ENCODE measurements around the gene ARG1. TPM values are rescaled to one million over a fixed set of nuclear protein-coding genes. Genes with fewer than 3 reads are reported as not detected.

Gene ARG1
- total RNA-seq, 2 experiments from 2014 or later: not detected

DNA sequence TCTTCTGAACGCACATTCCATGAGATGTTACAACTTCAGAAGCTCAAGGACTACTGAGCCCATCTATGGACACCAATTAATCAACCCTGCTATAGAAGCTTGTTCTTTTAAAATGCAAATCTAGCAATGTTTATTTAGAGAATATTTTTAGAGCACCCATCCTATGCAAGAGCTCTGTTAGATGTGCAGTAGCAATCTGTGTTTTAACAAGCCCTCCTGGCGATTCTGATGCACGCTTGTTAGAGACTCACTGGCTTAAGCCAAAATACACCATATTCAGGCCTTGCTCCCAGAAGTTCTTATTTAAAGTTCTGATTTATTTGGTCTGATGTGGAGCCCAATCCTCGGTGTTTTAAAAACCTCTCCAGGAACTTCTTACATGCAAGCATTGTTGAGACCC, 21.1 kb upstream of the ARG1 start:
- no peak overlapping the region for H3K4me2 ChIP-seq (ENCODE audit: low read length)
- no peak overlapping the region for H3K27ac ChIP-seq (ENCODE audit: low read depth, low read length, poor library complexity, severe bottlenecking)
- no peaks in the 10 kb centered on the region for H3K9me3 ChIP-seq (ENCODE audit: low read length)
- no peaks in the 10 kb centered on the region for H3K36me3 ChIP-seq (ENCODE audit: insufficient read depth, low read length)
- ChIA-PET CTCF (ENCODE audit: unreplicated experiment) (no interaction called here), POLR2A (interaction anchor here (1.1 kb wide), 1 partner anchor 660 kb away, joined by 3 read pairs; no protein-coding TSS in a partner anchor)
- no TSS peak for BruUV-seq (replicated peaks)
- H4K20me1 ChIP-seq (ENCODE audit: insufficient read depth, low read length): no peaks in the 10 kb centered on the region
- intact Hi-C loops (cut with micrococcal nuclease; ENCODE audit: unreplicated experiment): no loop called here
- no peaks in the 10 kb centered on the region for H3K9me2 ChIP-seq (ENCODE audit: insufficient read depth, low read length)
- H3K4me1 ChIP-seq (ENCODE audit: insufficient read depth, low read length, poor library complexity, severe bottlenecking): no peaks in the 10 kb centered on the region
- no peak for DNase-seq (ENCODE audit: low spot score)
- no peaks in the 10 kb centered on the region for H3K79me2 ChIP-seq (ENCODE audit: insufficient read depth, low read depth, low read length)
- no peak for TF ChIP-seq EZH2phosphoT487 (IDR thresholded peaks at IDR 0.05; ENCODE audit: borderline replicate concordance, low read depth, low read length)
- no peak for TF ChIP-seq CTCF (conservative IDR thresholded peaks at IDR 0.05; ENCODE audit: low read length)
- H2AFZ ChIP-seq (ENCODE audit: low read length): no peak overlapping the region
- no peak overlapping the region for H3K4me3 ChIP-seq (ENCODE audit: low read depth, low read length, poor library complexity, severe bottlenecking)

- Histone ChIP-seq H3K79me2 (ENCODE audit: insufficient read depth, low read depth, low read length) (no peaks in the 10 kb centered on the region), H3K4me1 (ENCODE audit: insufficient read depth, low read length, poor library complexity, severe bottlenecking) (no peaks in the 10 kb centered on the region), H3K4me2 (ENCODE audit: low read length) (no peak overlapping the region), H3K27ac (ENCODE audit: low read depth, low read length, poor library complexity, severe bottlenecking) (no peak overlapping the region), H3K9me3 (ENCODE audit: low read length) (no peaks in the 10 kb centered on the region), H3K9me2 (ENCODE audit: insufficient read depth, low read length) (no peaks in the 10 kb centered on the region), H3K4me3 (ENCODE audit: low read depth, low read length, poor library complexity, severe bottlenecking) (no peak overlapping the region), H2AFZ (ENCODE audit: low read length) (no peak overlapping the region), H4K20me1 (ENCODE audit: insufficient read depth, low read length) (no peaks in the 10 kb centered on the region), H3K36me3 (ENCODE audit: insufficient read depth, low read length) (no peaks in the 10 kb centered on the region)
- CTCF ChIA-PET (ENCODE audit: unreplicated experiment): no interaction called here
- POLR2A ChIA-PET: interaction anchor here (1.1 kb wide), 1 partner anchor 661 kb away, joined by 3 read pairs; no protein-coding TSS in a partner anchor
- intact Hi-C loops (cut with micrococcal nuclease; ENCODE audit: unreplicated experiment): no loop called here
- no TSS peak for BruUV-seq (replicated peaks)
- no peak for DNase-seq (ENCODE audit: low spot score)
- TF ChIP-seq EZH2phosphoT487 (IDR thresholded peaks at IDR 0.05; ENCODE audit: borderline replicate concordance, low read depth, low read length) (no peak), CTCF (conservative IDR thresholded peaks at IDR 0.05; ENCODE audit: low read length) (no peak)
These were observed 20.5 kb upstream of the ARG1 start for GRCh38 chr6:131552572-131552971.

DNA sequence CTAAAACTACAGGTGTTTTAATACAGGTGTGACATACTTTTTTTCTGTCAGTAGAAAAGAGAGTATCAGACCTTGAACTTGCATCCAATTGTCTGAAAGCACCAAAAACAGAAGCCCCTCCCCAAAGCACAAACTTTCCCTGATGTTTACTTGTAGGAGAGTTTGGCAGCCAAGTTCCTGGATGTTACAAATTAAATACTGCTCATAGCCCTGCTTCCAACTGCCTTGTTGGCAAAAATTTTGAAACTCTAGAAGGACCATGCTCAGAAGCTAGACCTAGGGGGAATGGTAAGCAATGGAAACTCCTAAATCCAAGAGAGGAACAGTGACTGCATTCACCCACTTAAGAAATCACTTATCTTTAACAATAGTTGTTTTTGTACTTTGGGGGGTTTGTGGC, 17.0 kb upstream of the ARG1 start:
- TF ChIP-seq EZH2phosphoT487 (IDR thresholded peaks at IDR 0.05; ENCODE audit: borderline replicate concordance, low read depth, low read length) (no peak), CTCF (conservative IDR thresholded peaks at IDR 0.05; ENCODE audit: low read length) (no peak)
- POLR2A ChIA-PET: no interaction called here
- H3K4me1 ChIP-seq (ENCODE audit: insufficient read depth, low read length, poor library complexity, severe bottlenecking): no peaks in the 10 kb centered on the region
- H3K79me2 ChIP-seq (ENCODE audit: insufficient read depth, low read depth, low read length): no peaks in the 10 kb centered on the region
- H4K20me1 ChIP-seq (ENCODE audit: insufficient read depth, low read length): no peaks in the 10 kb centered on the region
- H3K9me2 ChIP-seq (ENCODE audit: insufficient read depth, low read length): no peaks in the 10 kb centered on the region
- no peak overlapping the region for H3K27ac ChIP-seq (ENCODE audit: low read depth, low read length, poor library complexity, severe bottlenecking)
- DNase-seq (ENCODE audit: low spot score): no peak
- H2AFZ ChIP-seq (ENCODE audit: low read length): no peak overlapping the region
- intact Hi-C loops (cut with micrococcal nuclease; ENCODE audit: unreplicated experiment): no loop called here
- BruUV-seq (replicated peaks): no TSS peak
- no peaks in the 10 kb centered on the region for H3K9me3 ChIP-seq (ENCODE audit: low read length)
- CTCF ChIA-PET (ENCODE audit: unreplicated experiment): no interaction called here
- no peak overlapping the region for H3K4me2 ChIP-seq (ENCODE audit: low read length)
- no peaks in the 10 kb centered on the region for H3K36me3 ChIP-seq (ENCODE audit: insufficient read depth, low read length)
- no peak overlapping the region for H3K4me3 ChIP-seq (ENCODE audit: low read depth, low read length, poor library complexity, severe bottlenecking)
